DMS153 treated with DMSO at 0.1 percent for 48 hours (cell line): Measurements from ENCODE around the gene TKT.

Source experiments
- DNase-seq: peaks from one replicate; lab custom pipeline; 2025; ENCODE audit not compliant: unreplicated experiment; lab: John Stamatoyannopoulos, UW

The TKT gene

DNA sequence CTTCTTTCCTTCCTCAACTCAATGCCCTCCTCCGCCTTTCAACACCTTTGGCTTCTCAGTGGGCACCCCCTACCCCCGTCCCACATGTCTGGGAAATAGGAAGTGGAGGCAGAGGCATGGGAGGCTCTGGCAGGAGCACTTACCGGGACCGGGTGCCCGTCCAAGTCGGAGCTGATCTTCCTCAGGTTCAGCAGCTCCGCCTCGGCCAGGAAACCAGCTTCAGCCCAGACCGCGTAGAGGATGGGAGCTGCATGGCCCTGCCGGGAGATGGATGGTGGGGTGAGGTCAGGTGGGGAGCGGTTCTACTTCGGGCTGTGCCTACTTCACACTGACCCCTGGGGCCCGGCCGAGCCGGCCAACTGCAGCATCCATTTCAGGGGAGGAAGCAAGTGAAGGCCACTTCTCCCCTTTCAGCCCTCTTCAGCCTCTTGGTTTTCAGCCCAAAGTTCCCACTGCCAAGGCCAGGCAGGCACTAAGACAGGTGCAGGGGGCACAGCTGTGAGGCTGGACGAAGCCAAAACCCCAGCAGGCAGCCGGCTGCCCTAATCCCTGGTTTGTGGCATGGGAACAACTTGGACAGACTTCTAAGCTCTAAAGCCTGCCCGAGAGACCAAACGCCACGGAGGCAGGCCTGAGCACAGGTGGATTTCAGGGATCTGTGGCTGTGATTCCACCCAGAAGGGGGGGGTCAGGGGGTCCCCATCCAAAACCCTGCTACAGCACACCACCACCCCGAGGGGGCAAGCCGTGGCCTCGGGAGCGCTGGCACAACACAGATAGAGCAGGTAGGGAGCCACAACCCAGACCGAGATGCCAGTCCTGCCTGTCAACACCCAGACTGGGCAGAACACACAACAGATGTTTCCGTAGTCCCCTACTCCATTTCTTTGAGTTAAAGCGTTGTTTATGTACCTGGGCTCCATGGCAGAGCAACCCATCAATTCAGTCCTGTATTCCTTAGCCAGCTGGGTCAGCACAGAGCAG lies 14.5 kb downstream of the TKT start:
- DNase-seq = no peak

DNA sequence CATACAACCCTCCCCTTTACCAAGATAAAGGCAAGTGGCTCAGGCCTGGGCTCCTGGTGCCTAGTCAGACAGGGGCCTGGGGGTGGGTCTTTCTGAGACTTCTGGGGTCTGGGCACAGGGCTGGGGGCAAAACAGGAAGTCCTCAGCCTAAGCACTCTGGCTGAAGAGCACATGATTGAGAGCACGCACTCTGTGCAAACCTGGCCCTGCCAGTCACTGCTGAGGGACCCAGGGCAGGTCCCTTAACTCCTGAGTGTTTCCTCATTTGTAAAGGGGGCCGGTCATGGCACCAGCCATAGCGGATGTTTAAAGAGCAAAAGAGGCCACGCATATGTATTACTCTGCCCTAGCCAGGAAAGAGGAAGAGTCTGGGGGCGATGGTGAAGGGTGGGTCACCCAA lies 16.0 kb downstream of the TKT start:
- no peak for DNase-seq

DNA sequence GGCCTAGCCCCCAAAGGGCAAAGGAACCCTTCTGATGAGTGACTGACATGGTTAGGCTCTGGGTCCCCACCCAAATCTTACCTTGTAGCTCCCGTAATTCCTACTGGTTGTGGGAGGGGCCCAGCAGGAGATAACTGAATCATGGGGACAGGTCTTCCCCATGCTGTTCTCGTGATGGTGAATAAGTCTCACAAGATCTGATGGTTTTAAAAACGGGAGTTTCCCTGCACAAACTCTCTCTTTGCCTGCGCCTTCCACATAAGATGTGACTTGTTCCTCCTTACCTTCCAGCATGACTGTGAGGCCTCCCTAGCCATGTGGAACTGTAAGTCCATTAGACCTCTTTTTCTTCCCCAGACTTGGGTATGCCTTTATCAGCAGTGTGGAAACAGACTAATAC lies 16.9 kb downstream of the TKT start:
- no peak for DNase-seq

DNA sequence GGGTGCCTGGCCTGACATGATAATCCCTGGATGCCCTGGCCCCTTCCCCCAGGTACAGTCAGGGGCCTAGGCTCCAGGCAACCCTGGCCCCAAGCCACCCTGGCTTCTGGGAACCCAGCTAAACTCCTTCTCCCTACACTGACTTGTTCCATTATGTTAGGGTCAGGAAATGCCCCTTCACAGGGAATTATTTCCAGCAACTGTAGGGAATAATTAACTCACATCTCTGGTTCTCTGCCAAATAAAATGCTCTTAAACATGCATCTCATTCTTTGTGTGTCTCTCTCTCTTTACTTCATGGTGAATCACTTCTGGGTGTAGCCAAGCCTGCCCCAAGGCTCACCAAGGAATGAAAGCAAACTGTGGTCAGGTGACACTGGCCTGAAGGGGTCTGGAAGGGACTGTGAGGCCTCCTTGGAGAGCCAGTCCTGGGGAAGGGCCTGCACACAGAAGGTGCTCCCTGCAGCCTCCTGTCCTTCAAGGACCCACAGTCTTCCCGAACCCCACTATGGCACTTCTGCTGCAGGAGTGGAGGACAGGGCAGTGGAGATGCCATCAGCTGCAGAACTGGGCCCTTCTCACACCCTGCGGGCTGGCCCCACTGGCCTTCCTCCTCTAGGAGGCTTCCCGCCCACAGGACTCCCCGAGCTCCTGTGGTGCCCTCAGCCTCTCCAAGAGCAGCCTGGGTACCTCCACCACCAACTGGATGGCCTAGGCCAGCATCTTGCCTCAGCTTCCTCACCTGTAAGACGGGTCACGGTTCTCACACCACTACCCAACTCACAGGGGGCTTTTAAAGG lies 17.6 kb downstream of the TKT start:
- DNase-seq = no peak

DNA sequence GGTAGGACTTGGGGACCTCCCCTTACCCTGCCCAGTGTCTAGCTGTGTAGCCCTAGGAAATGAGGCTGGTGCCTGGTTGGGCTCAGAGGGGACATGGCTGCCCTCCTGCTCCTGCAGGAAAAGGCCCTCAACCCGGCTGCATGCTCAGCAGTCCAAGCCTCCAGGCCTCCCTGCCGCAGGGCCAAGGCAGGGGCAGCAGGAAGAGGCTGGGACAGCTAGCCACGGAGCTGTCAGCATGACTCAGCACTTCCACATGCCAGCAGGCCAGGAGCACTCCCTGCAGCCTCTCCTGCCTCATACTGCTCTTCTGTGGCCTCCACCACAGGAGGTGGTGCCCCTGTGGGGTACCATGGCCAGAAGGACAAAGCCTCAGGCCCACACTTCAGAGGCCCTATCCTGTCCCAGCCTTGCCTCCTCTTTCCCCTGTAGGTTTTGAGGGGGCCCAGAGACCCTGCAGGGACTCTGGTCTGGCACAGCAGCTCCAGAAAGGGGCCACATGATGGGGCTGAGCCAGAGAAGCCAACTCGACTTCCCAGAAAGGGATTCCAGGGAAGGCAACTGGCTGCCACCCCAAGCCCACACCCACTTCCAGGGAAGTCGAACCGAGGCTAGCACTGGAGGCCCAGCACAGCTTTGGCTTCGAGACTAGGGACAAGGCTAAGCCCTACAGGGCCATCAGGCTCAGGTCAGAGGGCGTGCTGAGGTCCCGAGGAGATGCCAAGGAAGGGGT lies 19.5 kb downstream of the TKT start:
- DNase-seq = no peak

DNA sequence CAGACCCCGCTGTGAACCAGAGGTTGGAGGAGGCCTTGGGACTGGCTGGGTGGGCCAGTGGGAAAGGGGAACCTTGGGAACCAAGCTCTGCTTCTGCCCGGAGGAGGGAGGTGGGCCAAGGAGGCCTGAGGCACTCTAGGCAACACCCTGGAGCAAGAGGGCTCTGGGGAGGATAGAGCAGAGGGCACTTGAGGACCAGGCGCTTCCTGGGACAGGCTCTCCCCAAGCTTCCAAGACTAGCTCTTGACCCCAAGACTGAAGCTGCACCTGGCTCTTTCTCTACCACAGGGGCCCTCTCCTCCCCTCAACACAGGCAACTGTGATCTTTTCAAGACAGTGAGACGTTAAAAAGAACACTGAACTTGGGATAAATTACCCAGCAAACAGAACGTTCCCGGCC lies 20.3 kb downstream of the TKT start:
- DNase-seq = no peak

DNA sequence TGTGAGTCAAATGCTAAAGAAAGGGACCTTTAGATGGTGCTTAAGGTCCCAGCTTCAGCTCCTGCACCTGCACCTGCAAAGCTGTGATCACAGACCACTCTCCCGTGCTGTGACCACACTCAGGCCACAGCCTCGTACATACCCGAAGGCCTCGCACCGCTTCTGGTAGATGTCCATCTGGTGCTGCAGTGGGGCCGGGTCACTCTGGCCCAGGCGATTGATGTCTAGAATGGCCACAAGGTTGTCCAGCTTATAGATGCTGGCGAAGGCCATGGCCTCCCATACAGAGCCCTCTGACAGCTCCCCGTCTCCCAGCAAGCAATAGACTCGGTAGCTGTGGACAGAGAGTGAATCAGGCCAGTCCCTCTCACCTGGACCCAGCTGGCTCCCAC lies 21.0 kb downstream of the TKT start:
- no peak for DNase-seq

- DNase-seq = no peak
These were observed 21.5 kb downstream of the TKT start for GRCh38 chr3:53234130-53234840.

DNA sequence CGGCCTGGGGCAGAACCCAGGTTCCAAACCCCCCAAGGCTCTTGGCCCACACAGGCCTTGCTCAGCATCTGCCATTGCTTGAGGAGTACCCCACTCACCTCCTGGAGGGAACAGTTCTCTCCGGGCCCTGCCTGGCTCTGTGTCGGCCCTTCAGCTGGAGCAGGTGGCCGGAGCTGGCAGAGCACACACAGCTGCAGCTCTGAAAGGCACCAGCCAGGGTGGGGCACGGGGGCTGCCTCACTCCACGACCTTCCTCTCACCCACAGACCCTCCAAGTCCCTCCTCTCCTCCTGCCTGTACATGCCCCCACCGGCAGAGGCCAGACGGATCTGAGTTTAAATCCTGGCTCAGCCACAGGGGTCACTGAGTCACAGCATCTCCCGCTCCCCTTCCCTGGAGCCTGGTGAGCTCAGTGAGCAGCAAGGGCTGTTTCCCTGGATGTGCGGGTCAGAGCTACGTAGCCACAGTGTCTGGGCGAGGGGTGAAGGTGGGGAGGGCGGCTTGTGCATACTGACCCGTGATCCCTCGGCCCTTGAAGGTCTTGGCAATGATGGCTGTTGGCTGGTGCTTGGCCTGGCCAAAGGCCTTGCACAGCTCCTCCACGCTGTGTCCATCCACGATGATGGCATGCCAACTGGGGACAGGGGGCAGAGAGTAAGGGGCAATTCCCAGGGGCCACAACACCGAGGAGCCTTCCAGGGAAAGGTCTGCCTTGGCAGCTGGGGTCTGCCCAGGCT lies 23.0 kb downstream of the TKT start:
- DNase-seq = no peak

DNA sequence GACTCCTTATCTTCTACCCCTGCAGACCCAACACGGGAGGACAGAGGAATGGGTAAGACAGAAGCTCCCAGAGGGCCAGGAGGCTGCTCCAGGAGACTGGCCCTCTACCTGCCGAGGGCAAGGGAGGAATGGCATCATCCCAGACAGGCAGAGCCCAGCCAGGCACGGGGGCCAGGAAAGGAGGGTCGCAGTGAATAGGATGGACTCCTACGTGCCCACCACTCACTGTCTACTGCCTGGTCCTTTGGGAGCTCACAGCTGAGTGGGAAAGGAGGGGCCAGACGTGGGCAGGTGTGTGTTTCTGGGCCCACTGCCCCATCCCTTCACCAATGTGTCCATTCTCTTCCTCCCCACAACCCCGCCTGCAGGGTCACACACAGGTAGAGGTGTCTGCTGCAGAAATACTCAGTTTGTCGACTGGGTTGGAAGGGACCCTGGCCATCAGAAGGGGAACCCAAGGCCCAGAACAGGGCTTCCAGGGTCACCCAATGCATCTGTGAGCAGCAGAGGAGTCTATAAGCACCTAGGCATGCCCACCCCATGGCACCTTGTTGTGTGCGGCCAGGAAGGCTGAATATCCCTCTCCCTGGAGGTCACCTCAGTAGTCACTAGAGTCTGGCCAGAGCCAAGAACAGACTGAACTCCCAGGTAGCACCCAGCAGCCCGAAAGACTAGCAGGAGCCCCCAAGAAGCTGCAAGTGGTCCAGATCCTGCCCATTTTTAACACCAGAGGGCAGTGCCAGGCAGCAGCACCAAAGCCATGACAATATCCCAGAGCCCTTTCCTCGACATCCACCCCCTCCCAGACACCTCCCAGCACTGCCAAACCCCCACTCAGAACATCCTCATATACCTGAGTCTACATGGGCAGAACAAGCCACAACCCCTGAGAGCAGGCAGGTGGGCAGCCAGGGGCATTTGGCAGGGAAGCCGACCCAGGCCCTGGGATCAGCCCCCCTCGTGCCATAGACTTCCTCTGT lies 24.0 kb downstream of the TKT start:
- no peak for DNase-seq

DNA sequence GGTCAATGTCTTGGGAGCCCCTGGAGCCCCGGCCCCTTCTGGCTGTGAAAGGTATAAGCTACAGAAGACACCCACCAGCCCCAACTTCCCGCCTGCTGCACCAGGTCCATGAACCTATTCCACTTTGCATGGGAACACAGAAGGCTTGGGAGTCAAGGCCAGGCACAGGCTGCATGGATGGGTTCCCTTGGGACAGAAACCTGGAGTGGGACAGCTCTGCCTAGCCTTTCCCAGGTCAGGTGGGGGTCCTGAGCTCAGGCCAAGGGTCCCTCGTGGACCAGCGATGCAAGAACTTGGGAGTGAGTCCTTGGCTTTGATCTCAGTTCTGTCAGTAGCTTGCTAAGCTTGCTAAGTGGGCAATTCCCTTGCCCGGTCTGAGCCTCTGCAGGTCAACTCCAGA lies 25.0 kb downstream of the TKT start:
- DNase-seq = no peak

DNA sequence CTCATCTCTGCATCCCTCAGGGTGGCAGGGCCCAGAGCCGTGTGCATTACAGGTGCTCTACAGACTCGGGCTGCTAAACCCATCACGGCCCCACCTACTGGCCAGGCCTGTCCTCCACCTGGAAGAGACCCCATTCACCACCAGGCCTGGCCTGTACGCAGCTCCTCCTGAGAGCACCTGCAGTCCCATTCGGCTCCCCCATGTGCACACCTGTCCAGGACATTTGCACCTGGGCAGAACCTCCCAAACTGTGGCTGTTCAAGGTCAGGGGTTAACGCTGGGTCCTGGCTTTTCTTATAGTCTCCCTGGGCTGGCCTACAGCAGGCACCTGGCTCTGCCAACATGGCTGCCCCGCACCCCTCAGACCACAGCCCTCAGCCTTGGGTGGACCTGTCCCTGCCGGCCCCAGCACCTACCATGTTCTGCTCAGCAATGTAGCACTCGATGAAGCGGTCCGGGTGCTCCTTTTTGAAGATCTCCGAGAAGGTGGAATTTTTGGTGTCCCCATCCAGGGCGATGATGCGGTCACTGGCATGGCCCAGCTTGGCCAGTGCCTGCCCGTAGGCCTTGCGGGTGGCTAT lies 25.7 kb downstream of the TKT start:
- no peak for DNase-seq

DNA sequence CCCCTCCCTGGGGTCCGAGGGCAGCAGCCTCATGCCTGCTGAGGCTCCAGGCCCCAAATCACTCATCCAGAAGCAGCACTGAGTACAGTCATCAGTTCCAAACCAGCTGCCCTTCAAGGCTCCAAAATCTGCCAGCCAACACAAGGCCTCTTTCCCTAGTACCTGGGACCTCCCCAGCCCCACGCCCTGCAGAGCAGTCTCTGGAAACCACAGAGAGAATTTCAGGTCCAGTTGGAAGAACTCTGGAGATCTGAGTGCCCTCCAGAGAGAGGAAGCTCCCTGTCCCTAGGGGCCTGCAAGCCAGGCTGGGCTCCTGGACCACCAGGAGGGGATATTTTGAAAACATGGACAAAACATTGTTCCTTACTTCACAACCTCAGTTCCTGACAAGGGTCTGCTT lies 26.2 kb downstream of the TKT start:
- no peak for DNase-seq

DNA sequence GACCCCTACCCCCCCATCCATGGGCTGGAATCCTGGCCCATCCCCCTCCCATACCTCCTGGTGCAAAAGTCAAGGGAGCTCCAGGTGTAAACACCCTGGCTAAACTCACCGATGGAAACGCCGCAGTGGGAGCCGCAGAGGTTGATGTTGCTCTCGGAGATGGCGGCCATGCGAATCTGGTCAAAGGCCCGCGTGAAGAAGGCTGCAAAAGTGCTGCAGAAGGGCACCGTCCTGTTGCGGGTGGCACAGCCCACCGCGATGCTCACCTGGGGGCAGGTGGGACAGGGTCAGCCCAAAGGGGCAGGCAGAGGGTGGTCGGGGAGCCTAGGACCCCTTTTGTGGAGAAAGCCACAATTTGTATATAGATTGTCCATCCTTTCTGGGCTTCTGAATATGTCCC lies 26.7 kb downstream of the TKT start:
- DNase-seq = no peak

DNA sequence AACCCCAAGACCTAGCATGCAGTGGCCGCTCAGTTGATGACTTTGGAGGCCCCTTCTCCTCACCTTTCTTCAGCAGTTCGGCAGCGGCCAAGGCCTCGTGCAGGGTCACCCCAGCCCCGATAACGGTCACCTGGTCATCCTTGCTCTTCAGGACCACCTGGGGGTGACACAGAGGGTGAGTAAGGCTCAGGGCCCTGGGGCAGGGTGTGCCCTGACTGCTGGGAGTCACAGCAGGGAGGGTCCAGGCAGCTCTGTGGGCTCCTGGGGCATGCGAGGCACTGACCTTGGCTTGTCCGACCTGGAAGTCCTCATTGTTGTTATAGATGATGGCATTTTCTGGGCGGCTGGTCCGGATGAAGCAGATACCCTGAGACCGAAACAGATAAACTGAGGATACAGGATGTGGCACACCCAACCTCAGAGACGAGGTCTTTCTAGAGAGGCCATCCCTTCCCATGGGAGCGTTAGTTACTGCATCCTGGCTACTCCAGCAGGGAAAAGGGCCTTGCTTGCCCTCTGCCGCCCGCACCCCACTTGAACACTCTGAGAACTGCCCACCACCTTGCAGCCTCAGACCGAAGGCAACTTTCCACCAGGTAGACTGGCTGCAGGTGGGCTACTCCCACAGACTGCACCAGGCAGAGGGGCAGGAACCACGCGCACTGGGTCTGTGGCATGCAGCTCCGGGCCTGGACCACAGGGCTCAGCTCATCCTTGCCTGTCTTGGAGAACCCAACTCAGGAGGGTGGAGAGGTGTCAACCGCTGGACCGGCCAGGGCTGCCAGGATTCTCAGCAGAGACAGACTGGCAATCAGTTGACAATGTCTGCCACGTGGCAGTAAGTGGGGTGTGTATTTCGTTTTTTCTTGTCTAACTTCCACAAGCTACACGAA lies 27.6 kb downstream of the TKT start:
- no peak for DNase-seq

DNA sequence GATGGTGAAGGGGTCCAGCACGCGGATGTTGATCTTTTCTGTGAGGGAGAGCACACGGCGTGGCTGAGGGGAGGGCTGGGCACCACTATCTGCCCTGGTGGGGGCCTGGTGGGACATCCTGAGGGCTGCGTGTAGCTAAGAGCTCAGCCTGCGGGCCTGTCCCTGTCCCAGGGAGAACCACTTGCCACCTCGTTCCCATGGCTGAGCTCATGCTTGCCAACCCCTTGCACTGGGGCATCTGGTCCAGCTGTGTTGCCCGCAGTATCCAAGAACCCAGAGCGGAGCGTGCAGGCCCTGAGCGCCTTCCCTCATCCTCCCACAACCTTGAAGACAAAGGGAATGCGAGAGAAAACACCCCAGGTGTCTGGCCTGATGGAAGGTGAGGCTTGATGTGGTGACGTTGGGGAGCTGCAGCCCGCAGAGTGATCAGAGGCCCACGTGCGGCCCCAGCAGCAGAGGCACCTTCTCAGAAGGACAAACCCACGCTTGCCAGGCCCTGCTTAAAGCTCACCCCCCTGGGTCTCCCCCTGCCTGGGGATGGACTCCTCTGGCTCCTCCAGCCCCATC lies 28.9 kb downstream of the TKT start:
- DNase-seq = no peak

DNA sequence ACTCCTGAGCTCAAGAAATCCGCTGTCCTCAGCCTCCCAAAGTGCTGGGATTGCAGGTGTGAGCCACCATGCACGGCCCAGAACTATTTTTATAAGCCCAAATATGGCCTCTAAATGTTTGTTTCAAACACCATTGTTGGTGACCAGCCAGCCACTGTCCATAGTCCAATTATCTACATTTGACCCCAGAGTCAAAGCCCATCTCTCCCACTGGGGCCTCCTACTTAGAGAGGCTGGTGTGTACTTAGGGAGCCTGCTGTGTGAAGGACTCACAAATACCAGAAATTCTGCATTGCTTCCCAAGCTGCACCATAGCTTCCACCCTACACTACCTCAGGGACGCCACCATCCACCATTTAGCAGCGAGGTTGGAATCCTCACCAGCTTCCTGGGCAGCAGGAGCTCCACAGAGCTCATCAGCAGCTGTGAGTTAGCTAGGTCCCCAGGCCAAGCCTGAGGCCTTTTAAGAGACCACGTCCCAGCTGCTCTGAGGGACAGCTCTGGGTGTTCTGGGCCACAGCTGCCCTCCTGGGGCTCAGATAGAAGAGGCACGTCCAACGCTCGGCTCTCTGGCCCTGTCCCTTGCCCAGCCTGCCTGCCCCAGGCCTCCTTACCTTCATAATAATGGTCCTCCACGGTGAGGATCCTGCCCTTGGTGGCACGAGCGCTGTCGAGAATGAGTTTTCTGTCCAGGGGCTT lies 29.5 kb downstream of the TKT start:
- no peak for DNase-seq
